HG03521 (cell line): ENCODE data around the gene ZNF324.
"Not testable (repeated sequence)": the region's sequence is repeated elsewhere in the genome, so short reads cannot be mapped to it uniquely, and the experiment has no call there.

Experiments
- ATAC-seq: cut with Tn5 transposase; IDR thresholded peaks from one replicate; pipeline ENCODE4 v1.9.1; 2021; ENCODE audit warnings: mild to moderate bottlenecking, moderate library complexity; ENCODE audit not compliant: unreplicated experiment

The ZNF324 gene

DNA sequence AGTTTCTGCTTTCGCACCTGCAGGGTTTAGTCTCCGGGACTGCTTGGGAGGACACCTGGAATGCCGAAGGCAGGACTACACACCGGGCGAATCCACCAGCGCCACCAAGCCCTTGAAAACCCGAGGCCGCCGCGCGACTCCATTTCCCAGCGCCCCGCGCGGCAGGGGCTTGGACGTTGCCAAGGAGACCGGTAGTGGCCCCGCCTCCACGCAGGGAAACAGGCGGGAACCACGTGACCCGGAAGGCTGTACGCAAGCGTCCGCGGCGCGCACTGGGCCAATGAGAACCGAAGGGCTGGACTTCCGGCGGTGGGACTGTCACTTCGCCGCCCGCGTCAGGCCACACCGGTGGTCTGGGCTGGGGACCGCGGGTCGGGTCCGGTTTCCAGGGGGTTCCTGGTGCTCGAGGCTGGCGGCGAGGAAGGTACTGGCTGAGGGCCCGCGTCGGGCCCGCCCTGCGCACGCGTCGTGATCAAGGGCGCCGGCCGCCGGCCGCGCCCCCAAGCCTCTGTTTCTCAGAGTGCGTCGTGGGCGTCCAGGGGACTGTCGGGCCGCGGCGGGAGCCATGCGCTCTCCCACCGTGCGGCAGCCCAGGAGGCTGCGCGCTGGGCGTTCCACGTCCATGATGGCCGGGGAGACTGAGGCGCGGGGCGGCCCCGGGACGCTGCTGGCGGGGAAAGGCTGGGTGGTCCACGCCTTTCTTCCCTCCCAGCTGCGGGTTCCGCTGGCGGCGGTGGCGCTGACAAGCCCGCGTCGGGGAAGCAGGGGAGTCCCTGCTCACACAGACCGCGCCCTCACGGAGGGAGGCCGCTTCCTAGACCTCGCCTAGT, at the start of gene ZNF324:
Gene ZNF324 (plus strand): TSS at position 321 of the 830 bp plus-strand sequence. CDS start 2,106 bp downstream, outside the sequence.
- ATAC-seq = peak; percentile 94

DNA sequence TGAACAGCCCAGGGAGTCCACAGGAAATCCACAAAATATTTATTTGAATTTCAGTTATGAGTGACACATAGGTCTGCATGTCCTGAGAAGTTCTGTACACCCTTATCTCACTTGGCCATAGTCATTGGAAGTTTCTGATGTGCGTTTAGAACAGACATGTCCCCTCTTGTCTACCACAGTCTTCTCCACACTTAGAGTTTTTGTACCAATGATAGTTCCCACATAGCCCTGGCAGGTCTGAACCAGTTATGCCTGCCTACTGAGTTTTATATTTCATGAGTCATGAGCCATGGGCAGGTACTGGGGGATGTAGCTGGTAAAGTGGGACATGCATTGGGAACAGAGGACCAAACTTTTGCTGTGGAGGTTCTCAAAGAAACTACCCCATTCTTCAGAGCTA, 38.3 kb upstream of the ZNF324 start:
- no peak for ATAC-seq

DNA sequence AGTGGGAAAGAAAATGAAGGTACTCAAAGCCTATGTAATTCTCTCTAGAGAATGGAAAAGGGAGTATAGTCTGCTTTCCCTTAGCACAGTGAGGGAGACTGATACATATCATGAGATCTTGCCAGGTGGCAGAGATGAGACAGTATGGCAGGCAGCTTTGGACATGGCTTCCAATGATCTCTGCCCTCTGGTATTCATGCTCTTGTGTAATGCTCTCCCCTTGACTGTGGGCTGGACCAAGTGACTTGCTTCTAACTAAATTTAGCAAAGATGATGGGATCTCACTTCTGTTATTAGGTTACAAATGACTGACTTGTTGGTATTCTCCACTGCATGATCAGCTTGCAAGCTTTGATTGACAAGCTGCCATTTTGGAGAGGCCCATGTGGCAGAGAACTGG, 37.1 kb upstream of the ZNF324 start:
- ATAC-seq = no peak

DNA sequence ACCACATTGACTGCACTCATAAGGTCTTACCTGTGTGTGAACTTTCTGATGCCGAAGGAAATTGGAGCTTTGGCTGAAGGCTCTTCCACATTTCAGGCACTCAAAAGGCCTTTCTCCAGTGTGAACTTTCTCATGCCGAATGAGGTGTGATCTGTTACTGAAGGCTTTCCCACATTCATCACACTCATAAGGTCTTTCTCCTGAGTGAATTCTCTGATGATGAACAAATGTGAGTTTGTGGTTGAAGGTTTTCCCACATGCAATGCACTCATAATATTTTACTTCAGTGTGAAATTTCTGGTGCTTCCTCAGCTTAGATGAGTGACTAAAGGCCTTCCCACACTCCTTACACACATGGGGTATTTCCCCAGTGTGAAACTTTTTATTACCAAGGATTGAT, 32.7 kb upstream of the ZNF324 start:
- ATAC-seq = no peak

DNA sequence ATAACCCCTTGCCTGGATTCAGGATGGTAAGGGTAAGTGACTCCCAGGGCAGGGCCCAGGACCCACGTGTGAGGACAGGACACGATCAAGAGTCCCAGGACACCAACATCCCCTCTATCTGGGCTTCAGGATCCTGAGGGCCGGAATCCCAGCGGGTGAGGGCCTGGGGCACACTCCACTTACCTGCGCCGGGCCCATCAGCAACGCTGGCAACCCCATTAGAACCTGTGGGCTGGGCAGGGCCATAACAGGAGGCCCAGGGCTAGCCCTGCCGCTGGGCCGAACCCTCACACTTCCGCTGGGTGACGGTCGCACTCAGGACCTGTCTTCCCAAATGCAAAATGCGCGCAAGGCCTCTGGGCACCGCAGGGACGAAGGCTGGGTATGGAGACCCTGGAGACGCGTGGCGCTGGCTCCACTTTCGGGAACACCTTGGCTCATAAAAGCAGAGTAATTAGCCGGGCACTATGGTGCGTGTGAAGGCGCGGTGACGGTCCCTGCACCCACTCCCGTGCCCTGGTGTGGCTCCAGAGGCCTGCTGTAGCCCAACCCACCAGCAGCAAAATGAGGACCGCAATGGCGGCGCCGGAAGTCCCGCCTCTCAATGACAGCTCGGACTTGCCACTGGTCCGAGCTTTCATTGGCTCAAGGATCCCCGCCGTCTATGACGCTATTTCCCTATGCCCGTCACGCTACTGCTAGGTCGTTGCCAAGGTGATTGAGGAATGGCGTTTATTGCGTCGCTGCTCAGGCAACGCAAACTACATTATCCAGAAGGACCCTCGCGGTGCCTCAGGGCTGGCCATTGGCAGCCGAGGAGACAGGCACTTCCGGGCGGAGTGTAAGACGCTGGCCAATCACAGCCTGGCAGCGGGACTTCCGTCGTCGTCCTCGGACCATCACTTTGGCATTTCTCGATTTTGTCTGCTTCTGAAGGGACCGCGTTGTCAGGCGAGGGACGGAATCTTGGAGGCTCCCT, 27.0 kb upstream of the ZNF324 start, which contains the start of gene ZNF132:
Gene ZNF132 (minus strand): TSS at position 578 of the 979 bp plus-strand sequence. CDS start 332 bp downstream, at position 246.
- peak; percentile 86 for ATAC-seq

DNA sequence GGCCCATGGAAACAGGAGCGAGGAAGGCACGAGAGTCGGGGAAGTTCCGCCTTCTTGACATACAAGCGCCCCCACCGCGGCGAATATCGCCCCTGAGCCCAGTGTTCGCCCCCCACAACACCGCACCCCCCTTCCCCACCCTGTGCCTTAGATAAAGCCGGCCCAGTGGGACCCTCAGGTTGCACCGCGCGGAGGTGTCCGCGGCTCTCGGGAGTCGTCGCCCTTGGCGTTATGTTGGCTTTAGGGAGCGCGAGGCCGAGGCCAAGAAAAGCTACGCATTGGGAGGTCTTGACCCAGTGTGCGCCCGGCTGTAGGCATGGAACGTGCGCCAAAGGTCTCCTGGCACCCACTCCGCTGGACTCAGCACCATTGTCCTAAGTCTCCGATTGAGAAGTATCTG, 26.3 kb upstream of the ZNF324 start:
- no peak for ATAC-seq

DNA sequence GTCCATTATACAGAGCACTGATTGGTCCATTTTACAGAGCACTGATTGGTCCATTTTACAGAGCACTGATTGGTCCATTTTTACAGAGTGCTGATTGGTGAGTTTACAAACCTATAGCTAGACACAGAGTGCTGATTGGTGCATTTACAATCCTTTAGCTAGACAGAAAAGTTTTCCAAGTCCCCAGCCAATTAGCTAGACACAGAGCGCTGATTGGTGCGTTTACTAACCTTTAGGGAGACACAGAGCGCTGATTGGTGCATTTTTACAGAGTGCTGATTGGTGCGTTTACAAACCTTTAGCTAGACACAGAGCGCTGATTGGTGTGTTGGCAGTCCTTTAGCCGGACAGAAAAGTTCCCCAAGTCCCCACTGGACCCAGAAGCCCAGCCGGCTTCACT, 23.9 kb upstream of the ZNF324 start:
- ATAC-seq = not testable (repeated sequence)

DNA sequence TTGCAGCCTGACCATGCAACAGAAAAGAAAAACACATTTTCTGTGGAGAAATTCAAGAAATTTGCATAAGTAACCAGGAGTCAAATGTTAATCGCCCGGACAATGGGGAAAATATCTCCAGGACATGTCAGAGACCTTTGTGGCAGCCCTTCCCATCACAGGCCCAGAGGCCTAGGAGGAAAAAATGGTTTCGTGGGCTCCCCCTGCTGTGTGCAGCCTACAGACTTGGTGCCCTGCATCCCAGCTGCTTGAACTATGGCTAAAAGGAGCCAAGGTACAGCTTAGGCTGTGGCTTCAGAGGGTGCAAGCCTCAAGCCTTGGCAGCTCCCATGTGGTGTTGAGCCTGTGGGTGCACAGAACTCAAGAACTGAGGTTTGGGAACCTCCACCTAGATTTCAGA, 18.0 kb upstream of the ZNF324 start:
- ATAC-seq = not testable (repeated sequence)

DNA sequence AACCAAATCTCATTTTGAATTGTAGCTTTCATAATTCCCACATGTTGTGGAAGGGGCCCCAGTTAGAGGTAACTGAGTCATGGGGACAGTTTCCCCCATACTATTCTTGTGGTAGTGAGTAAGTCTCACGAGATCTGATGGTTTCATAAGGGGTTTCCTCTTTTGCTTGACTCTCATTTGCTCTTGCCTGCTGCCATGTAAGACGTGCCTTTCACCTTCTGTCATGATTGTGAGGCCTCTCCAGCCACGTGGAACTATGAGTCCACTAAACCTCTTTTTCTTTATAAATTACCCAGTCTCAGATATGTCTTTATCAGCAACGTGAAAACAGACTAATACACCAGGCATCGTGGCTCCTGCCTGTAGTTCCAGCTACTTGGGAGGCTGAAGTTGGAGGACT, 16.9 kb upstream of the ZNF324 start:
- not testable (repeated sequence) for ATAC-seq

DNA sequence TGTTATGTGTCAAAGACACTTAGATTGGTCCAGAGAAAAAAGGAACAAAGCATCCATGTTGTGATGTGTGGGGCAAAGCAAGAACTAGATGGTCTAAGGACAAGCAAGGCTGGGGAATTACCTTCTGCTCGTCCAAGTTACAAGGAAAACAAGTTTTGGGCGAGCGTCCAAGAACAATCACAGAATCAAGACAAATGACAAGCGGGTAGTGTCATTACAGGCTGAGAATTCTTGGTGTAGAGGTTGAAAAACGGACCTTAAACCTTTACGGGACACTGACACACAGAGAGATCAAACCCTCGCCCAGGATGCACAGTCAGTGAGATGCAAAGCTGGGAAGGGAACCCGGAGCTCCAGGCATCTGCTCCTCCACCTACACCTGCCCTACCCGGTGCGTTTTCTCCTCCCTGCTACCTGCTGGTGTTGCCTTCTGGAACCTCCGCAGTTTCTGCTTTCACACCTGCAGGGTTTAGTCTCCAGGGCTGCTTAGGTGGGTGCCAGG, 16.0 kb upstream of the ZNF324 start:
- no peak for ATAC-seq

DNA sequence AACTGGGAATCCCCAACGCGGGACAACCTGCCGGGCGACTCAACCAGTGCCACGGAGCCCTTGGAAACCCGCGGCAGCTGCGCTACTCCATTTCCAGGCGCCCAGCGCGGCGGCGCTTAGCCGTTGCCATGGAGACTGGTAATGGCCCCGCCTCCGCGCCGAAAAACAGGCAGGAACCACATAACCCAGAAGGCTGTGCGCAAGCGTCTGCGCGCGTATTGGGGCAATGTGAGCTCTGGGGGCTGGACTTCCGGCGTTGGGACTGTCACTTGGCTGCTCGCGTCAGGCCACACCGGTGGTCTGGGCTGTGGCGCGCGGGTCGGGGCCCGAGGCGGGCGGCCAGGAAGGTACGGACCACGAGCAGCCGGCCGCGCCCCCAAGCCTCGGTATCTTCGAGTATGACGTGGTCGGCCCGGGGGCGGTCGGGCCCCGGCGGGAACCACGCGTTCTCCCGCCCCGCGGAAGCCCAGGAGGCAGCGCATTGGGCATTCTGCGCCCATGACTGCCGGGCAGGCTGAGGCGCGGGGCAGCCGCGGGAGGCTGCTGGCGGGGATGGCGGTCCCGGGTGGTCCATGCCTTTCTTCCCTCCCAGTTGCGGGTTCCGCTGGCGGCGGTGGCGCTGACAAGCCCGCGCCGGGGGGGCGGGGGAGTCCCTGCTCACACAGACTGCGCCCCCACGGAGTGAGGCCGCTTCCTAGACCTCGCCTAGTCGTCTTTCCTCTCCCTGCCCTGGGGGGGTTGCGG, 15.3 kb upstream of the ZNF324 start, which contains the start of gene ZNF324B:
Gene ZNF324B (plus strand): TSS at position 265 of the 744 bp plus-strand sequence. CDS start 2,080 bp downstream, outside the sequence.
- ATAC-seq = peak; percentile 93

DNA sequence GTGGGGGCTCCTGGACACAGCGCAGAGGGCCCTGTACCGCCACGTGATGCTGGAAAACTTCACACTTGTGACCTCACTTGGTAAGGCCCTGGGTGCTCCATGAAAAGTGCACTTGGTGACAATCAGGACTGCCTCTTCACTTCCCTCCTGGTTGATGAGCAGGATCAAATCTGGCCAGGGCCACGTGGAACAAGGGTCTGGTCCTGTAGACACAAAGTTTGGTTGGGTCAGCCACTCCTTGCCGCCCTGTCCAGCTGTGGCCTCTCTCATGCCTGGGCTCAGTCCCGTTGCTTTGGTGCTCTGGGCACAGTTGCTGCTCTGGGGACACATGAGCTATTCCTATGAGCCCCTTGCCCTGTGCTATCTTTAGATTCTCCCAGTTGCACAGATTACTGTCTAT, 13.1 kb upstream of the ZNF324 start:
- ATAC-seq = no peak

DNA sequence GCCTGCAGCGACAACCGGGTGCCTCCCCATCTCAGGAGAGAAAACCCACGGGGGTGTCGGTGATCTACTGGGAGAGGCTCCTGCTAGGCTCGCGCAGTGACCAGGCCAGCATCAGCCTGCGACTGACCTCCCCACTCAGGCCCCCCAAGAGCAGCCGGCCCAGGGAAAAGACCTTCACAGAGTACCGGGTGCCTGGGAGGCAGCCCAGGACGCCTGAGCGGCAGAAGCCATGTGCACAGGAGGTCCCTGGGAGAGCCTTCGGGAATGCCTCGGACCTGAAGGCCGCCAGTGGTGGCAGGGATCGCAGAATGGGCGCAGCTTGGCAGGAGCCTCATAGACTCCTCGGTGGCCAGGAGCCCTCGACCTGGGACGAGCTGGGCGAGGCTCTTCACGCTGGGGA, 11.6 kb upstream of the ZNF324 start:
- no peak for ATAC-seq

DNA sequence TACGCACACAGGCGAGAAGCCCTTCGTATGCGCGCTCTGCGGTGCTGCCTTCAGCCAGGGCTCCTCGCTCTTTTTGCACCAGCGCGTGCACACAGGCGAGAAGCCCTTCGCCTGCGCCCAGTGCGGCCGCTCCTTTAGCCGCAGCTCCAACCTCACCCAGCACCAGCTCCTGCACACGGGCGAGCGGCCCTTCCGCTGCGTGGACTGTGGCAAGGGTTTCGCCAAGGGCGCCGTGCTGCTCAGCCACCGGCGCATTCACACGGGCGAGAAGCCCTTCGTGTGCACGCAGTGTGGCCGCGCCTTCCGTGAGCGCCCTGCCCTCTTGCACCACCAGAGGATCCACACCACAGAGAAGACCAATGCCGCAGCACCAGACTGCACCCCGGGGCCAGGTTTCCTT, 10.8 kb upstream of the ZNF324 start:
- ATAC-seq = no peak

DNA sequence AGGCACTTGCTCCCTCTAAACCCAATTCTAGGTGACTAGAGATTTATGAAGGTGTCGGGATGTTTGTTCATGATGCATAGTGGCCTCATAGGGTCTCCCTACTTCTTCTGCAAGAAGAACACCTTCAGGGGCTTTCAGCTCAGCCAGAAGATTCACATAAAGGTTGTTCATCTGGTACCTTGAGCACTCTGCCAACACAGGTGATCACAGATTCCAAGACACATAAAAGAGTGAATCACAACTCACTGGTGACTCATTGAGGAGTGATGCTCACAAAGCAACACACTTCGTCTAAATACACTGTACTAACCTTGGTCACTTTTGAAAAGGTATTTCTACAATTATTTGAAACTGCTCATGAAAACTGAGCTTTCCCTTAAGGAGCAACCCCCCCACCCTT, 6.8 kb upstream of the ZNF324 start:
- ATAC-seq = no peak

DNA sequence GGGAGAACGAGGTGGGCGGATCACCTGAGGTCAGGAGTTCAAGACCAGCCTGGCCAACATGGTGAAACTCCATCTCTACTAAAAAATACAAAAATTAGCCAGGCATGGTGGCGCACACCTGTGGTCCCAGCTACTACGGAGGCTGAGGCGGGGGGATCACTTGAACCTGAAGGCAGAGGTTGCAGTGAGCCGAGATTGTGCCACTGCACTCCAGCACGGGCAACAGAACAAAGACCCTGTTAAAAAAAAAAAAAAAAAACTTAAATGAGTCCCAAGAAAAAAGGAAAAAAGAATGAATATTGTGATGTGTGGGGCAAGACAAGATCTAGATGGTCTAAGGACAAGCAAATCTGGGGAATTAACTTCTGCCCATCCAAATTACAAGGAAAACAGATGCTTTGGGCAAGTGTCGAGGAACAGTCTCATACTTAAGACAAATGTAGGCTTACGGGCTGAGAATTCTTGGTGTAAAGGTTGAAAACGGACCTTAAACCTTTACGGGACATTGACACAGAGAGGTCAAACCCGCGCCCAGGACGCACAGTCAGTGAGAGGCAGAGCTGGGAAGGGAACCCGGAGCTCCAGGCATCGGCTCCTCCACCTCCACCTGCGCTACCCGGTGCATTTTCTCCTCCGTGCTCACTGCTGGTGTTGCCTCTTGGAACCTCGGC, 656 bp upstream of the ZNF324 start:
- peak; percentile 19 for ATAC-seq

DNA sequence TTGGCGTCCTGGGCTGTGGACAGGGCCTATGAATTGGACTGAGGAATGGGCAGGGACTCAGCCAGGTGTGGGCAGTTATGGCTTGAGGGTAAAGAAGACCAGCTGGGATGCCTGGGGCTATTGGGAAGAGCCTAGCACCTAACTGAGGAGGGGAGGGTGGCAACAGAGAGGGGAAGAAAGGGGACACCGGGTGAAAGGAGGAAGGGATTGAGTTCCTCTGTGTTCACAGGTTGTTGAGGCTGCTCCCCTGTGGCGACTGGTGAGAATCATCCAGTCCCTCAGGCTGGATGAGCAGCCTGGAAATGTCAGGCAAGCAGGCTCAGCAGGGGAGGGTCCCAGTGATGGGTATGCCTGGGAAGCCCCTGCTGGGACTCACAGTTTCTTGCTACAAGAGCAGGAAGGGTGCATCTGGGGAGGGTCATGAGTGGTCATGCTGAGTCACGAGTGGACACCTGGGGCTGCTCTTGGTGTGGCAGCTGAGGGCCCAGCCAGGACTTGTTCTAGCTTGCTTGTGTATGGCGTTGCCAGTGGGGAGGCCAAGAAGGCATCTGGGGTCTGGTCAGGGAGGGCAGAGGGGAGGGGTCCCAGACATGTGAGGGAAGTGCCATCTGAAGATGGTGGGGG, 1.4 kb downstream of the ZNF324 start:
- no peak for ATAC-seq

DNA sequence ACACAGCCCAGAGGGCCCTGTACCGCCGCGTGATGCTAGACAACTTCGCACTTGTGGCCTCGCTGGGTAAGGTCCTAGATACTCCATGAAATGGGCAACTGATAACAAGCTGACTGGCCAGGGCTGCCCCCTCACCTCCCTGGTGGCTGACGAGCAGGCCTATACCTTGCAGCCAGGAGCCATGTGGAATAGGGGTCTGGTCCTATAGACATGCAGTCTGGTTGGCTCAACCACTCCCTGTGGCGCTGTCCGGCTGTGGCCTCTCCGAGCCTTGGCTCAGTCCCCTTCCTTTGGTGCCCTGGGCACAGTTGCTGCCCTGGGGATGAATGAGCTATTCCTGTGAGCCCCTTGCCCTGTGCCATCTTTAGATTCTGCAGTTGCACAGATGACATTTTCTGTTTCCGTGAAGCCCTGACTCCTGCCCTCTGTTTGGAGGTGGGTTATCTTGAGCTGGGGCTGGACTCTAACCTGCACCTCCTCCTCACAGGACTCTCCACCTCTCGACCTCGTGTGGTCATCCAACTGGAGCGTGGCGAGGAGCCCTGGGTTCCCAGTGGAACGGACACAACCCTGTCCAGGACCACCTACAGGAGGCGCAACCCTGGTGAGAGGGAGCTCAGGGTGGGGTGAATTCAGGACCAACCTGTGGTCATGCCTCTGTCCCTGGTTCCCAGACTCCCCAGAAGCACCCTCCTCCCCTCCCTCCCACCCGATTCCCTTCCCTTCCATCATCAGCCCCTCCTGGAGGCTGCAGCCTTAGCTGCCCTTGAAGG, 2.5 kb downstream of the ZNF324 start:
- no peak for ATAC-seq
